SKM-1 (cell line): ENCODE results near the gene NFAT5.
"Not testable (repeated sequence)": the region's sequence is repeated elsewhere in the genome, so short reads cannot be mapped to it uniquely, and the experiment has no call there.

Experiments used
- DNase-seq: peaks from one replicate; lab custom pipeline; 2025; ENCODE audit not compliant: unreplicated experiment; lab: John Stamatoyannopoulos, UW

NFAT5 gene

GRCh38 chr16:69633375-69633774 is 67.6 kb downstream of the NFAT5 start:
- DNase-seq, result no peak

GRCh38 chr16:69636563-69637146 is 70.9 kb downstream of the NFAT5 start:
- not testable (repeated sequence) for DNase-seq

GRCh38 chr16:69637206-69637865 is 71.6 kb downstream of the NFAT5 start:
- DNase-seq, result not testable (repeated sequence)

GRCh38 chr16:69643997-69644396 is 78.2 kb downstream of the NFAT5 start:
- not testable (repeated sequence) for DNase-seq

GRCh38 chr16:69644790-69645189 is 79.0 kb downstream of the NFAT5 start:
- no peak for DNase-seq

- no peak for DNase-seq
Observed at GRCh38 chr16:69647020-69647419, 81.3 kb downstream of the NFAT5 start.

- DNase-seq, result no peak
Observed at GRCh38 chr16:69651217-69651616, 85.5 kb downstream of the NFAT5 start.

- DNase-seq, result no peak
Observed at GRCh38 chr16:69654280-69654931, 88.6 kb downstream of the NFAT5 start.

- no peak for DNase-seq
Observed at GRCh38 chr16:69660166-69660565, 94.4 kb downstream of the NFAT5 start.

- DNase-seq, result no peak
Observed at GRCh38 chr16:69662901-69663300, 97.1 kb downstream of the NFAT5 start.

GRCh38 chr16:69663846-69664245 is 98.1 kb downstream of the NFAT5 start:
- no peak for DNase-seq

GRCh38 chr16:69669577-69669976 is 103.8 kb downstream of the NFAT5 start:
- no peak for DNase-seq

GRCh38 chr16:69672315-69672997 is 106.7 kb downstream of the NFAT5 start:
- DNase-seq, result no peak

- no peak for DNase-seq
Observed at GRCh38 chr16:69672998-69673713, 107.4 kb downstream of the NFAT5 start.

GRCh38 chr16:69680358-69680757 is 114.6 kb downstream of the NFAT5 start:
- DNase-seq, result no peak

GRCh38 chr16:69688589-69688988 is 122.8 kb downstream of the NFAT5 start:
- DNase-seq, result no peak

GRCh38 chr16:69691980-69692911 is 126.5 kb downstream of the NFAT5 start:
- DNase-seq, result no peak

GRCh38 chr16:69693916-69694315 is 128.2 kb downstream of the NFAT5 start:
- DNase-seq, result no peak

- DNase-seq, result no peak
Observed at GRCh38 chr16:69698404-69698803, 132.6 kb downstream of the NFAT5 start.

- no peak for DNase-seq
Observed at GRCh38 chr16:69699915-69700314, 134.1 kb downstream of the NFAT5 start.
